DND-41 (cell line): ENCODE results near the gene GNB3.

Experiments used
- ATAC-seq: fragments of 200-7000 bp; cut with Tn5 transposase; 3 replicates; pipeline ENCODE4 v1.9.1; 2021; ENCODE audit warnings: low read depth; ENCODE audit not compliant: insufficient read depth
- DNase-seq: peaks from one replicate; pipeline ENCODE4 v3.0.0-alpha.2; 2020
- H2AFZ ChIP-seq: 2 replicates; pipeline ENCODE4 v1.6.0; 2012; ENCODE audit warnings: low read depth, low read length
- H3K27ac ChIP-seq: 2 replicates; pipeline ENCODE4 v1.5.1; 2012; ENCODE audit warnings: low read length, inconsistent platforms
- H3K27me3 ChIP-seq: fragments of 200-600 bp; sonication (generic); 2 replicates; pipeline ENCODE4 v1.6.0; 2012; ENCODE audit warnings: low read length, mild to moderate bottlenecking, inconsistent platforms; ENCODE audit not compliant: insufficient read depth, poor library complexity
- H3K36me3 ChIP-seq: 2 replicates; pipeline ENCODE4 v1.5.1; 2012; ENCODE audit warnings: low read length, inconsistent platforms; ENCODE audit not compliant: insufficient read depth
- H3K4me1 ChIP-seq: 2 replicates; pipeline ENCODE4 v1.5.1; 2012; ENCODE audit warnings: mild to moderate bottlenecking, low read length; ENCODE audit not compliant: insufficient read depth
- H3K4me2 ChIP-seq: 2 replicates; pipeline ENCODE4 v1.6.0; 2012; ENCODE audit warnings: mild to moderate bottlenecking, moderate library complexity, low read length, inconsistent platforms; ENCODE audit not compliant: insufficient read depth
- H3K4me3 ChIP-seq, 2 experiments: fragments of 200-600 bp in 1 of 2; shearing (Covaris generic) in 1 of 2; 2 replicates each; pipeline ENCODE4 v1.5.1; 2012 to 2016; ENCODE audit warnings: inconsistent platforms in 2 of 2, low read length in 2 of 2, mild to moderate bottlenecking in 2 of 2, low read depth in 1 of 2, moderate library complexity in 1 of 2
- H3K79me2 ChIP-seq: 2 replicates; pipeline ENCODE4 v1.6.0; 2012; ENCODE audit warnings: low read length, inconsistent platforms; ENCODE audit not compliant: insufficient read depth
- H3K9ac ChIP-seq: 2 replicates; pipeline ENCODE4 v1.6.0; 2012; ENCODE audit warnings: low read depth, mild to moderate bottlenecking, inconsistent platforms, low read length, moderate library complexity
- H3K9me3 ChIP-seq: 2 replicates; pipeline ENCODE4 v1.5.1; 2012; ENCODE audit warnings: low read length, moderate library complexity, mild to moderate bottlenecking, inconsistent platforms; ENCODE audit not compliant: insufficient read depth, severe bottlenecking
- H4K20me1 ChIP-seq: 2 replicates; pipeline ENCODE4 v1.6.0; 2012; ENCODE audit warnings: low read length; ENCODE audit not compliant: insufficient read depth
- EZH2 ChIP-seq: IDR thresholded peaks from 3 replicates; pipeline ENCODE4 v1.6.1; 2012; ENCODE audit warnings: borderline replicate concordance, low read depth, mild to moderate bottlenecking, moderate library complexity, low read length, inconsistent platforms; ENCODE audit not compliant: severe bottlenecking
- TF ChIP-seq, protein P1 (sequence below): IDR thresholded peaks from 2 replicates; pipeline ENCODE4 v1.5.1; 2012; ENCODE audit warnings: borderline replicate concordance, low read length, moderate library complexity, mild to moderate bottlenecking; ENCODE audit not compliant: poor library complexity, severe bottlenecking; ENCODE audit errors: extremely low read depth

The GNB3 gene

DNA sequence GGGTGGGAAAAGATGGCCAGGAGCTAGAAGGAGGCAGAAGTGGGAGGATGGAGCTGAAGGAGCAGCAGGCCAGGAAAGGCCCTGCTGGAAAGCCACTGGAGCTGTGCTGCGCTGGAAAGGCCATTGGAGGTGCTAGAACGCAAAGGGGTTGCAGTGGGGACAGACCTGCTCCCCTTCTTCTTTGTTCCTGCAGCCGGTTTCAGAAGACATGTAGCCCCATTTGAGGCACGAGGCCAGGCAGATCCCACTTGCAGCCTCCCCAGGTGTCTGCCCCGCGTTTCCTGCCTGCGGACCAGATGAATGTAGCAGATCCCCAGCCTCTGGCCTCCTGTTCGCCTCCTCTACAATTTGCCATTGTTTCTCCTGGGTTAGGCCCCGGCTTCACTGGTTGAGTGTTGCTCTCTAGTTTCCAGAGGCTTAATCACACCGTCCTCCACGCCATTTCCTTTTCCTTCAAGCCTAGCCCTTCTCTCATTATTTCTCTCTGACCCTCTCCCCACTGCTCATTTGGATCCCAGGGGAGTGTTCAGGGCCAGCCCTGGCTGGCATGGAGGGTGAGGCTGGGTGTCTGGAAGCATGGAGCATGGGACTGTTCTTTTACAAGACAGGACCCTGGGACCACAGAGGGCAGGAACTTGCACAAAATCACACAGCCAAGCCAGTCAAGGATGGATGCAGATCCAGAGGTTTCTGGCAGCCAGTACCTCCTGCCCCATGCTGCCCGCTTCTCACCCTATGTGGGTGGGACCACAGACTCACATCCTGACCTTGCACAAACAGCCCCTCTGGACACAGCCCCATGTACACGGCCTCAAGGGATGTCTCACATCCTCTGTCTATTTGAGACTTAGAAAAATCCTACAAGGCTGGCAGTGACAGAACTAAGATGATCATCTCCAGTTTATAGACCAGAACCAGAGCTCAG lies 21.4 kb upstream of the GNB3 start:
- H3K27me3 ChIP-seq = peaks cover 53% of the 10 kb centered on the region
- no peaks in the 10 kb centered on the region for H3K79me2 ChIP-seq
- H3K4me2 ChIP-seq = no peak overlapping the region
- no peak for TF ChIP-seq EZH2
- TF ChIP-seq, protein P1, sequence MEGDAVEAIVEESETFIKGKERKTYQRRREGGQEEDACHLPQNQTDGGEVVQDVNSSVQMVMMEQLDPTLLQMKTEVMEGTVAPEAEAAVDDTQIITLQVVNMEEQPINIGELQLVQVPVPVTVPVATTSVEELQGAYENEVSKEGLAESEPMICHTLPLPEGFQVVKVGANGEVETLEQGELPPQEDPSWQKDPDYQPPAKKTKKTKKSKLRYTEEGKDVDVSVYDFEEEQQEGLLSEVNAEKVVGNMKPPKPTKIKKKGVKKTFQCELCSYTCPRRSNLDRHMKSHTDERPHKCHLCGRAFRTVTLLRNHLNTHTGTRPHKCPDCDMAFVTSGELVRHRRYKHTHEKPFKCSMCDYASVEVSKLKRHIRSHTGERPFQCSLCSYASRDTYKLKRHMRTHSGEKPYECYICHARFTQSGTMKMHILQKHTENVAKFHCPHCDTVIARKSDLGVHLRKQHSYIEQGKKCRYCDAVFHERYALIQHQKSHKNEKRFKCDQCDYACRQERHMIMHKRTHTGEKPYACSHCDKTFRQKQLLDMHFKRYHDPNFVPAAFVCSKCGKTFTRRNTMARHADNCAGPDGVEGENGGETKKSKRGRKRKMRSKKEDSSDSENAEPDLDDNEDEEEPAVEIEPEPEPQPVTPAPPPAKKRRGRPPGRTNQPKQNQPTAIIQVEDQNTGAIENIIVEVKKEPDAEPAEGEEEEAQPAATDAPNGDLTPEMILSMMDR = no peak
- H3K4me1 ChIP-seq = peaks cover 16% of the 10 kb centered on the region
- H3K4me3 ChIP-seq = no peak overlapping the region
- H3K9ac ChIP-seq = no peak overlapping the region
- no peaks in the 10 kb centered on the region for H3K36me3 ChIP-seq
- no peak overlapping the region for H3K27ac ChIP-seq
- no peak overlapping the region for H2AFZ ChIP-seq
- no peaks in the 10 kb centered on the region for H3K9me3 ChIP-seq
- no peak for DNase-seq
- H4K20me1 ChIP-seq = peaks cover 4% of the 10 kb centered on the region
- no peak for ATAC-seq

DNA sequence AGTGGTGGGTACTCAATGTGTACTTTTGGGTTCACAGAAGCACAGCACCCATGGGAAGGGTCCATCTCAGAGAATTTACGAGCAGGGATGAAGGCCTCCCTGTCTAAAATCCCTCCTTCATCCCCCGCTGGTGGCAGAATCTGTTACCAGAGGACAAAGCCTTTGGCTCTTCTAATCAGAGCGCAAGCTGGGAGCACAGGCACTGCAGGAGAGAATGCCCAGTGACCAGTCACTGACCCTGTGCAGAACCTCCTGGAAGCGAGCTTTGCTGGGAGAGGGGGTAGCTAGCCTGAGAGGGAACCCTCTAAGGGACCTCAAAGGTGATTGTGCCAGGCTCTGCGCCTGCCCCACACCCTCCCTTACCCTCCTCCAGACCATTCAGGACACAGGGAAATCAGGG lies 20.6 kb upstream of the GNB3 start:
- Histone ChIP-seq H3K9ac (no peak overlapping the region), H3K79me2 (no peaks in the 10 kb centered on the region), H3K36me3 (no peaks in the 10 kb centered on the region), H3K27ac (no peak overlapping the region), H3K4me3 (no peak overlapping the region), H4K20me1 (peaks cover 7% of the 10 kb centered on the region), H2AFZ (no peak overlapping the region), H3K9me3 (no peaks in the 10 kb centered on the region), H3K27me3 (peaks cover 51% of the 10 kb centered on the region), H3K4me1 (peaks cover 16% of the 10 kb centered on the region), H3K4me2 (no peak overlapping the region)
- ATAC-seq = no peak
- DNase-seq = no peak
- TF ChIP-seq, protein P1 = no peak
- TF ChIP-seq EZH2 = no peak

DNA sequence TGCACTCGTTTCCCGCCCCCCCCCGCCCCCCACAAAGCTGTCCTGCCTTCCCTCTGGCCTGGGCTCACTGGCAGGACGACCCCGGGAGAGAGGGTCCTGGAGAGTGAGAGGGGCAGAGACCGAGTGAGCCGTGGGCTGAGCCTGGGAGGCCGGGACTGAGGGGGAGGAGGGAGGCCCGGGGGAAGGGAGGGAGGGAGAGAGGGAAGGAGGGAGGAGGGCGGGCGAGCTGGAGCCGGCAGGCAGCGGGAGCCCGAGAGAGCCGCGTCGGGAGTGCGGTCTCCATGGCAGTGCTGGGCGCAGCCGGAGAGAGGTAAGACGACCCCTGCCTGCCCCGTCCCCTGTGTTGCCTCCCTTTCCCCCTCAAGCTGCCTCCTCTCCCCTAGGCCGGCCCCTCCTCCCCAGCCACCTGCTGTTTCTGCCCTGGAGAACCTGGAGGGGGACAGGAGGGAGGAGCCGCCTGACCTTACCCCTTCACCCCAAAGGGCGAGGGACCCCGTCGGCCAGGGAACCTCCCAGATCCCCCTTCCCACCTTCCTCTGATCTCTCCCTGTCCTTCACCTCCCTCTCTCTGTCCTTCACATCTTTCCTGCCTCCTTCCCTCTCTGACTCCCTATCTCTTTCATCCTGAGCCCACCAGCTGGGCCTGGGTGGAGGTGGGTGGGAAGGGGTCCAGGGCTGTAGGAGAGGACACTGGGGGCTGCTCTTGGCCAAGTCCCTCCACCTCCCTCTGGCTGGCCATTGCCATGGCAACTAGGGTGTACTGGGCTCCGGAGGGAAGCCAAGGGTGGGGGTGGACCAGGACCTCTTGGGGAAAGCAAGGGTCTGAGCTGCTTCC lies 18.9 kb upstream of the GNB3 start, which contains the start of gene GPR162:
GPR162 (plus strand) TSS at position 231 of the 835 bp plus-strand sequence. CDS start 2,078 bp downstream, outside the sequence.
- DNase-seq = peak; percentile 49
- Histone ChIP-seq H3K4me3 (peak within 1 kb of the TSS in 1 of 2 experiments; percentile 51; a peak in 2 of 4 replicates), H2AFZ (peak within 1 kb of the TSS; percentile 64), H3K9me3 (no peaks in the 10 kb centered on the region), H3K4me2 (peak within 1 kb of the TSS; percentile 65), H4K20me1 (peaks cover 10% of the 10 kb centered on the region), H3K79me2 (no peaks in the 10 kb centered on the region), H3K4me1 (peaks cover 16% of the 10 kb centered on the region), H3K27me3 (peaks cover 61% of the 10 kb centered on the region), H3K27ac (peak within 1 kb of the TSS; percentile 45; the same call in 1 of the 2 replicates), H3K36me3 (no peaks in the 10 kb centered on the region), H3K9ac (peak within 1 kb of the TSS; percentile 27)
- TF ChIP-seq EZH2 = peak; percentile 79
- TF ChIP-seq, protein P1 = no peak
- ATAC-seq = peak; percentile 59
